GM19023 (cell line): ENCODE results near the gene TUBA4B.
A peak's percentile ranks its signal among the peaks of the same experiment; 100 is the strongest.
"Not testable (repeated sequence)": the region's sequence is repeated elsewhere in the genome, so short reads cannot be mapped to it uniquely, and the experiment has no call there.

Source experiments
- ATAC-seq: cut with Tn5 transposase; IDR thresholded peaks from one replicate; pipeline ENCODE4 v1.9.1; 2021; ENCODE audit warnings: mild to moderate bottlenecking, moderate library complexity; ENCODE audit not compliant: unreplicated experiment

The TUBA4B gene

DNA sequence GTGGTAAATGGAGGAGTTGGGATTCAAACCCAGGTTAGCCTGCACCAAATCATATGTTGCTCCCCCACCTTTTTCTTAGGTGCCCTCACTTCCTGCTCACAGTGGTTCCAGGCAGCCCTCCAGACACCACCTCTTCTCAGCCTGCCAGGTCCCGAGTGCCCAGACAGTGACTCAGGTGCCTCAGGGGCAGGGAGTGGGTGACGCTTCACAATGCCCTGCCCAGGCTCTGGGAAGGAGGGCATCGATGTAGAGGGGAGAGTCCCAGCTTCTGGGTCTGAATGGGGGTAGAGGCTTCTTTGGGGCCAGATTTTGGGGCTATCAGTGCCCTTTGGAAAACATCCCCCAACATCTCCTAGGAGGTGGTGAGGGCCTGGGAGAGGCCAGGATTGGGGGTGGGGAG is 20.9 kb downstream of the TUBA4B start:
- ATAC-seq, result no peak

GRCh38 chr2:219274361-219274921 is 21.4 kb downstream of the TUBA4B start:
- ATAC-seq, result no peak

GRCh38 chr2:219277703-219278654 is 24.9 kb downstream of the TUBA4B start:
- ATAC-seq, result no peak

DNA sequence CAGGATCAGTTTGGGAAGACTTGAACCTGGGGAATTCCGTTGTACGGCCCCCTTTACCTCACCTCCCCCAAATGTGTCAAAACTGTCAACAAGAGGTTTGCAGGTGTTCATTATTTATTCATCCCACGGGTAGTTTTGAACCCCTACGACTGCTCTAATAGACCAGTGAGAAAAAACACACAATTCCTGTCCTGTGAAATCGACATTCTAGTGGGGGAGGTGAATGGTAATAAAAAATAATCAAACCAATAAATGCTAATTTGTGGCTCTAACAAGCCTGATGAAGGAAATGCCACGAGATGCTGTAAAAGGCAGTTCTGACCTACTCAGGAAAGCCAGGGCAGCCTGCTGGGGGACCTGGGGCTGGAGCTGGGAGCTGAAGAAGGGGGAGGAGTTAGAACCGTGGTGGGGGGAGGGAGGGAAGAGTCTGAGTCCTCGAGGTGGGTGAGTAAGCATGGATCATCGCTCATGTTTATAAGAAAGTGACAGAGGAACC is 25.7 kb downstream of the TUBA4B start:
- no peak for ATAC-seq

DNA sequence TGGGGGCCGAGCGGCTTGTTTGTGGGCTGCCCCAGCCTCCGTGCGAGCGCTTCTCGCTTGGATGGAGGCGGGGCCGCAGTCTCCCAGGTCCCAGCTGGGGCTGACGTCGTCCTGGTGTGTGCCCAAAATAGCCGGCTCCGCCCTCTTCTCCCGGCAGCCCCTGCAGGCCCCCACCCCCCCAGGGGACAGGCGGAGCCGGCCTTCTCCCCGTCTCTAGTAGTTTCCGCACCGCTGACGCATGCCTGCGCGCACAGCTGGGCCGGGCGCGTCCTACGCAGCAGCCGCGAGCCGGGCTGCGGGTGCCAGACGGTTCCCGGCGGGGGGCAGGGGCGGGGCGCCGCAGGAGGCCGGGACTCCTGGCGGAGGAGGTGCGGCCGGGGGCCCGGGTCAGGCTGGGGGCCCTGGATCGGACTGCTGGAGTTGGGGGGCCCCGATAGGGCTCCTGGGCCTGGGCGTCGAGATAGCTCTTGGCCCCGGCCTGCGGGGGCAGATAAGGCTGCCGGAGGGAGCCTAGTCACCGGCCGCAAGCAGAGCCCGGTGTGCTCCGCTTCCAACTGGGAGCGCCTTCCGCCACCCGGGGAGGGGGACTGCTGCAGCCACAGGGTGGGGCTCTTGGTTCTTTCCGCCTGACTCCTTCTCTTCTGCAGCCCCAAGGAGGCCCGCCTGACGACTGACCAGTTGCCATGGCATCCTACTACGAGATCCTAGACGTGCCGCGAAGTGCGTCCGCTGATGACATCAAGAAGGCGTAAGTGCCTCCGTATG is 26.3 kb downstream of the TUBA4B start, which contains the start of gene DNAJB2:
TSS of gene DNAJB2 (plus strand) at position 216 of the 765 bp plus-strand sequence. CDS start at position 684, 468 bp downstream.
- ATAC-seq, result peak; percentile 87

DNA sequence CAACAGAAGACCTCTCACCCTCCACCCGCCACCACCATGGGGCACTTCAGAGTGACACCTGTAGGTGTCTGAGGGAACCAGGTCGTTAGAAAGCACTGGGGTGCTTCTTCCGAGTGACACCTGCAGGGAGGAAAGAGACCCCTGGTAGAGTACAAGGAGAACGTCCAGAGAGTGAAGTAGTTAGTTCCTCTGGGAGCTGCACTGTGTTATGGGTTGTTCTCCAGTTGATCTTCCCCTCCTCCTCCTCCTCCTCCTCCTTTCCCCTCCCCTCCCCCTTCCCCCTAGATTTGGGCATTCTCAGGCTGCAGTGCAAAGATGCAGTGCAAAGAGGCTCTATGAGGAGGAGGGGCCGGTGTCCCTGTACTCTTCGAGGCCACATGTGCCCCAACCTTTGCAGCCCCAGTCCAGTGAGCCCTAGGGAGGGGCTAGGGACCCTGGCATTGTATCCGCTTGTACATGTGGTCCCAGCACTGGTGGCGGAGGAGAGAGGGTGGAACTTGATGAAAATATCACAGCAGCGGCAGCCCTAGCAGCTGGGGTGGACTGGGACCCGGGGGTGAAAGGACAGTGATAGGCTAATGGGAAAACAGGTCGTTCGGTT is 27.0 kb downstream of the TUBA4B start:
- ATAC-seq, result no peak

DNA sequence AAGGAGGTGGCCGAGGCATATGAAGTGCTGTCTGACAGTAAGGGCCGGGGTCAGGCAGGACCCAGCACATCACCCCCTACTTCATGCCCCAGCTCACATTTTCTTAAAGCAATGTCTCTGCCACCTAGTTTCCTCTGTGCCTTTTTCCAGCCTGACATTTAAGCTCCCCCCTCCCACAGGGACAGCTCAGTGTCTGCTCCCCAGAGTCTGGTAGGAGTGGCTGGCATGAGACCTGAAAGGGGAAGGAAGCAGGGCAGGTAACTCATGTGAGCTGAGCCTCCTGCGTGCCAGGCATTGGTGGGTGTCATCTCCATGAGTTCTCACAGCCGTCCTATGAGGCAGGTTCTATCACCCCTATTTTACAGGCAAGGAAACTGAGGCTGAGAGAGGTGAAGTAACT is 27.6 kb downstream of the TUBA4B start:
- ATAC-seq, result no peak

DNA sequence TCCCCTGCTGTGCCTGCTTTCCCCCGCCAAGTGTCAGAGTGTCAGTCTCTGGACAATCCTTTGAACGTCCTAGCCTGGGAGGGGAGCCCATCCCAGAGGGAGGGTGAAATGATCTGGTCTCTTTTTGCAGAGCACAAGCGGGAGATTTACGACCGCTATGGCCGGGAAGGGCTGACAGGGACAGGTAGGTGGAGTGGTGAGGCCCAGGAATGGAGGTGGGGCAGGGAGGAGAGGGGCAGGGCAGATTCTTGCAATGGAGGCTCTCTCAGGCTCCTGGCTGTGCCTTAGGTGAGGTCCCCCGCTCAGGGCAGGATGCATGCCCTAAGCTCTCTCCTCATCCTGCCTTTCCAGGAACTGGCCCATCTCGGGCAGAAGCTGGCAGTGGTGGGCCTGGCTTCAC is 28.5 kb downstream of the TUBA4B start:
- no peak for ATAC-seq

- ATAC-seq, result no peak
Measured at GRCh38 chr2:219282375-219282774, 29.3 kb downstream of the TUBA4B start.

- ATAC-seq, result no peak
Measured at GRCh38 chr2:219282943-219283581, 30.0 kb downstream of the TUBA4B start.

GRCh38 chr2:219284501-219285372 is 31.7 kb downstream of the TUBA4B start:
- no peak for ATAC-seq

- no peak for ATAC-seq
Measured at GRCh38 chr2:219285373-219285735, 32.3 kb downstream of the TUBA4B start.

- no peak for ATAC-seq
Measured at GRCh38 chr2:219285894-219286425, 32.9 kb downstream of the TUBA4B start.

DNA sequence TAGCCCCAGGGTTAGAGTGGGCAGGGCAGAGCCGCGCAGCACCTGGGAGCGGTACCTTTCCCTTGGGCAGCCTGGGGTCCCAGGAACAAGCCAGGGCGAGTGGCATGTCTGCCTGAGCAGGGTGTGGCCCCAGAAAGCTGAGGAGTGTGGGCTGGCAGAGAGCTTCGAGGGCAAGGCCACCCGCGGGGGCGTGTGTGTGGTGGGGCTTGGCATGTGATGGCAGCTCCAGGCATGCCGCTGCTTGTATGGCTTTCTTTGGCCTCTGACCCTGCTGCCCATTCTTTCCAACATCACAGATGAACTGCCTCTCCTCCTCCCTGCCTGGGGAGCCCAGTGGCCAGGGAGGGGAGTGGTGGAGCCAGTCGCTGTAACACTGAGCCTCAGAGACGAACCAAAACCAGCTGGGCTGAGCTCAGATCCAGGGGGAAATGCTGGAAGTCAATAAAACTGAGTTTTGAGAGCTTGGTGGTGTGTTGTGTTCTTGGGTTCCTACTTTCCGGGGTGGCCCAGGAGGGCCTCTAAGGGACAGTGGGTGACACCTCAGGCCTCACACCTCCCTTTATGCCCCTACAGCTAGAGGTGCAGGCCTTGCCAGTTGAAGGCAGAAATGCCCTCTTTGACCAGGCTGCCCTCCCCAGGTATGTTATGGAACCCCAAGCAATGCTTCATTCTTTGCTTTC is 33.5 kb downstream of the TUBA4B start:
- ATAC-seq, result no peak

GRCh38 chr2:219287116-219287440 is 34.0 kb downstream of the TUBA4B start:
- not testable (repeated sequence) for ATAC-seq

DNA sequence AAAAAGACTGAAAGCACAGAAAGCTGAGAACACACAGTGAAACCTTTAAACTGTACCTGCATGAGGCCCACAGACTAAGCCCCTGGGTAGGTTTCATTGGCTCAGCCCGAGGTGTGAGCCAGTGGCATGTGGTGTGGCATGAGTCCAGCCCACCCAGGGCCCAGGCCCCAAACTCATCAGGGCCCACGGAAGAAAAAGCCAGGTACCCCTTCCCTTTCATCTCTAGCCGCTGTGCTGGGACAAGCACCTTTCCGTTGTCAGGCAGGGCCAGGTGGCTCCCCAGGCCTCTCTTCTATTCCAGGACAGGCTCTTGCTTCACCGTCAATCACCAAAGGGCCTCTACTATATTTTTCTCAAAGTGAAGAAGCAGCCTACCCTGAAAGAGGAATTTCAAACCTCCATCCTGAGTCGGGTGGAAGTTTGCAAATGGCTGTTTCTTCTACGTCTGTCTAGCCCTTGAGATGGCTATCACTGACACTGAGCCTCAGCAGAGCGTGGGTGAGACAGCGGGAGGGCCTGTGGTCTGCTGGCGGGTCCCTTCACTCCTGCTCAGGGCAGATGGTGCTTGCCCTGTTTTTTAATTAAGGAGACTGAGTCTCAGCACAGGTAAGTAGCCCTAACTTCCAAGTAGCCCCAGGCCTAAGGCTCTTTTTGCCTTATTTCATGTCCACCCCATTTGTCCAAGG is 34.7 kb downstream of the TUBA4B start:
- no peak for ATAC-seq

- ATAC-seq, result no peak
Measured at GRCh38 chr2:219289195-219289536, 36.1 kb downstream of the TUBA4B start.
